ENCODE results near the gene CENPP.

CENPP gene

DNA sequence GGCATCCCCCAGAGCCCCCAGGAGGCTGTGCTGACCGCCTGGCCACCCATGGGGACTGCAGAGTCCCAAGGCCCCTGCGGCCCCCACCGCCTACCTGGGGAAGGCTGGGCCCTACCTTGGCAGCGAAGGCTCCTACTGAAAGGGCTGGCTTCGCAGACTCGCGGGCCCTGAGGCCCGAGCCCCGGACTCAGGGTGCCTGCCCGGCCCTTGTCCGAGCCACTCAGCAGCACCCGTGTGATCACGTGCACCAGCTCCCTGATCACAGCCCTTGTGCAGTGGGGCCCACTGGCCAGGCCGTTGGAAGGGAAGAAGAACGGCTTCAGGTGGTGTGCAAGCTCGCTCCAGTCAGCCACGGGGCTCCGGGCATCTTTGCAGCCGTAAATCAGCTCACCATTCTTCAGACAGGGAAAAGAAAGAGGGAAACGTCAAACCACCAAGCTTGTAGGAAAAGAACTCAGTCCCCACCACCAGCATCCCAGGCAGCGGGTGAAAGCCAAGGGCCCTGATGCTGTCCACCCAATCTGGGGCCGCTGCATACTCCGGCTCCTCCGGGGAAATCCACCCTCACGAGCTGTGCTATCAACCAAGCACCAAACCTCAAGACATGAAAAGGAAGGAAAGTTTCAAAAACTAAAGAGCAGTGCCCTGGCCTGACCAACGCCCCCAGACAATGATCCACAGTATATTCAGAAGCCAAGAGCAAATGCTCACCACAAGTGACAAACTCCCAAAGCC lies 312.3 kb downstream of the CENPP start:
- no peak for DNase-seq (ENCODE audit: low read depth in 2 of 2)

DNA sequence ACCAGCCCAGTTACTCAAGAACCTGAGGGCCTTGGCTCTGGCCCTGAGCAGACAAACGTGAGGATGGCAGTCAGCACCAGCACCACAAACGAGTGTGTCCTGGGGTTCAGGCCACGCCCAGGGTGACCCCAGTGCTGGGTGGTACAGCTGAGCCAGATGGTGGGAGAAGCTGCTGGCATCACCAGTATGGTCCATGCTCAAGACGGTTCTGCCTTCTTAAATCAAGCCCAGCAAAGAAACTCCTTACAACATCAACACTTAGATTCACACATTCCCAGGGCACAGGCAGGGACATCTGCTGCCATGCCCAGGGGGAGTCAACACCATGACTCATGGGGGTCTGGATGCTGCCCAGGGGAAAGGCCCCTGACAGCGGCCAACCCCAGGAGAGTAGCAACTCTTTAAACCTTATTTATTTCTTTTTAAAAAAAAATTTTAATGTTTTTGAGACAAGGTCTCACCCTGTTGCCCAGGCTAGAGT lies 312.9 kb downstream of the CENPP start:
- no peak for DNase-seq (ENCODE audit: low read depth in 2 of 2)

DNA sequence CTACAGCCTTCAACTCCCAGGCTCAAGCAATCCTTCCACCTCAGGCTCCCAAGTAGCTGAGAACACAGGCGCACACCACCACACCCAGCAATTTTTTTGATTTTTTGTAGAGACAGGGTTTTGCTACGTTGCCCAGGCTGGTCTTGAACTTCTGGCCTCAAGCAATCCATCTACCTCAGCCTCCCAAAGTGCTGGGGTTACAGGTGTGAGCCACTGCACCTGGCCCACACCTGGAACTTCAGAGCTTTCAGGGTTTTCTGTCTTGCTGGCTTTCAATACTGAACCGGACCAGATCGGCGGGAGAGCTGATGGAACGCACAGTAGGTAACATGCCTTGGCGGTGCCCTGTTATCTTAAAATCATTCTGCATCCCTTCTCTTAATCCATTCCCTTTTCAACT lies 313.4 kb downstream of the CENPP start:
- DNase-seq (ENCODE audit: low read depth in 2 of 2) = no peak

DNA sequence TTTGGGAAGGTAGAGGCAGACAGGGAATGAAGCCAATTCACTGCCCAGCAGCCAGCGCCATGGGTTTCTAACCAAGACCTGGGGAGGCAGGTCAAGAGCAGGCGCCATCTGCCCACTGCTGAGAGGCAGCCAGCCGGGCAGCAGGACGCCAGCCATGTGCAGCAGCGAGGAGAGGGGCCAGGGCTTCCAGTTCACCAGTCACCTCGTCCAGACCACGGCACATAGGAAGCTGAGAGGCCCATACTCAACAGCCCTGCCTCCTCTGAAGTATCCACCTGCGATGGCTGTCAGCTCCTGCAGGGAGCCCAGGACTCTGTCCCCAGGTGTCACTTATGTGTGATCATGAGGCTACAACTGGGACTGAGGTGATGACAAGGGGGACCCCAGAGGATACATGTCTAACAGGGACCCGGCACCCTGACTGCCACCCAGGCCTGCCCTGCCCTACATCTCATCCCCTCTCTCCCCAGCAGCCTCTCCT lies 314.1 kb downstream of the CENPP start:
- no peak for DNase-seq (ENCODE audit: low read depth in 2 of 2)

DNA sequence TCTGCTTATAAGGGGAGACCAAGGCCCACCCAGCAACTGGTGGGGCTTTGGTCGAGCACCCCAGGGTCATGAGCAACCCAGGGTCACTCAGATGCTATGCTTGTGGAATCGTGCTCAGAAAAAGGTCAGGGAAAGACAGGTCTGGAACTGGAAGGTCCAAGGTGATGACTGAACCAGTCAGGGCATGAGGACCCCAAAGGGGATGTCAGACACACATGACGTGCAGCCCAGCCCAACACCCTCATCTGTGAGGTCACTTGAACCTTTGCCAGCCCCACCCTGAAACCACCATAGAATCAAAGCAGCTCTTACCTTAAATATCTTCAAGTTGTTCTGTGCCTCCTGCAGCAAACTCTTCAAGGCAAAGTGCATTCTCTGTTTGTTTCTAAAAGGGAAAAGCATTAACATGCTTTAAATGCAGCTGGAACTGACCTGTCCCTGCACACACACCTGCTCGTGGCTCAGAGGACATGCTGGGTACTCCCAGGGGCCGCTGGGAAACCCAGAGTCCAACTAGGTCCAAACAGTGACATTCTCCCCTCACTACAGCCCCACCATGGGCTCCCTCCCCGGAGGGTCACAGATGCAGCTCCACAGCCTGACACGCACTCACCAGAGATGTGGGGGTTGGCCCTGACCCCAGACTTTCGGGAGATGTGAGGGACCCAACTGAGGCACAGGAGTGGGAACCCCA lies 314.8 kb downstream of the CENPP start:
- no peak for DNase-seq (ENCODE audit: low read depth in 2 of 2)

DNA sequence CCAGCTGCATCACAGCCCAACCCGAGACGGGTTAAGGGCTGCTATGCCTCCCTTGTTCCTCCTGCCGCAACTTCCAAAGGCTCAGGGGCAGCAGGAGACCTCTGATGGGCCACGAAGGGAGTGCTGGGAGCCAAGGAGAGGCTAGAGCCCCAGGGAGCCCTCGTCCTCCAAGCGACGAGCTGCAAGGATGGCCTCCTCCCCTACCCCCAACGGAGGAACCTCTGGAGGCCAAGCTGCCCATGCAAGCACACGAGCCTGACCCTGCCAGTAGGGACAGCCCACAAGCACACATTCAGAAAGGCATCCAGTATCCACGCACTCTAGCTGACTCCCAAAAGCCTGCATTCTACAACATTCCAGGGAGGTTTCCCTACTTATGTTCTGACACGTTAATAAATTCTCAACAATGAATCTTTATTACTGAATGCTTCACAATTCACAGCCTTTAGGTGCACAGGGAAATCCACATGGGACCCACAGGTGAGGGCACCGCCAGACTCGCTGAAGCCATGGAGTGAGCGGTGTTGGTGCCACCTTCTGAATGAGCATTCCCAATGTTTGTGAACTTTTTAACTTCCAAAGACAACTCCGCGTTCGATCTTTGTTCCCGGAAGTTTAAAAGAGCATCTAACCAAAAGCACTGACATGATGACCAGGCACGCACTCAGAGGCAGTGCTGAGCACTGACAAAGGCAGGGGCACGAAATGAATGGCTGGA lies 315.5 kb downstream of the CENPP start:
- DNase-seq (ENCODE audit: low read depth in 2 of 2) = no peak

DNA sequence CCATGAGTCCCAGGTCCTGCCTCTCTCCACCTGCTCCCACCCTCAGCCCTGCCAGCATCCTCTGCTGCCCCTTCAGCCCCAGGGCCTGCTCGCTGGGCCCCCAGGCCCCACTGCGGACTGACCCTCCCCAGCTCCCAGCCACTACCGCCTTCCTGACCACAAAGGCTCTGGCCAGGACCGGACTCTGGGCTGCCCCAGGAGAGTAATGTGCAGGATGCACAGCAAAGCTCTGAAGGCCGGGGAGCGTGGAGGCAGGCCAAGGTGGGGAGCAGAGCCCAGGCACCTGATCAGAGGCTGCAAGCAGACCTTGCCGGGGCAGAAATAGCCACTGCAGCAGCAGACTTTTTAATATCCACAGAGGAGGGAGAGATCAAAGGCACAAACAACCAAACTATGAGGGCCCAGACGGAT lies 316.3 kb downstream of the CENPP start:
- DNase-seq (ENCODE audit: low read depth in 2 of 2) = no peak

DNA sequence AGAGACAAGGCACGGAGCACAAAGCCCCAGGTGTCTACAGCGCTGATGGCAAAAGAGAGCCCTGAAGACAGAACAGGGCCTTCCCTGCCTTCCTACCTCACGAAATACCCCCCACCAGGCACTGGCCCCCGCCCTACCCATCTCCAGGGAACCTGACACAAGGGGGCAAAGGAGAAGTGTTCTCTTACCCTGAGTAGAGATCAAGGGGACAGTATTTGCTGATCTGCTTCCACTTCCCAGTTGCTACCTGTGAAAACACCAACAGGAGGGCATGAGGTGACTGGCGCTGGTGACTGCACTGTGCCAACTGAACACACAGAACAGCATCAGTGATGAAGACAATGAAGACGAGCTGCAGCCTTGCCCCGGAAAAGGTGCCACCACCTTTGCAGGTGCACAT lies 316.8 kb downstream of the CENPP start:
- DNase-seq (ENCODE audit: low read depth in 2 of 2) = no peak

DNA sequence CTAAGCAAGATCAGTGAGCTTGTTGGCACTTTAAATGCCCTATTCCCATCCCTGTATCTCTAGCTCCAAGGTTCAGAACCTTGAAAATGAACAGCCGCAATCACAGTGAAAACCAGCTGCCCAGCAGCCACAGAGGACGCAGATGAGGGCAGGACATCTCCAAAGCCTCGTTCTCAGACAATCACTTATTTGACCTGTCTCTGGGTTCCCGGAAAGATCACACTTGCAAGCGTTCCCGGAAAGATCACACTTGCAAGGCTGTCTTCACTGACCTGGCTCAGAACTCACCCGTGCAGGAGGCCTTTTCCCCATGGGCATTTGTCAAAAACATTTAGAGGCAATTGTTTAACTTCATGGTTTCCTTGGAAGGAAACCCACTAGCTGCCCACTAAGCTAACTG lies 318.5 kb downstream of the CENPP start:
- DNase-seq (ENCODE audit: low read depth in 2 of 2) = no peak

DNA sequence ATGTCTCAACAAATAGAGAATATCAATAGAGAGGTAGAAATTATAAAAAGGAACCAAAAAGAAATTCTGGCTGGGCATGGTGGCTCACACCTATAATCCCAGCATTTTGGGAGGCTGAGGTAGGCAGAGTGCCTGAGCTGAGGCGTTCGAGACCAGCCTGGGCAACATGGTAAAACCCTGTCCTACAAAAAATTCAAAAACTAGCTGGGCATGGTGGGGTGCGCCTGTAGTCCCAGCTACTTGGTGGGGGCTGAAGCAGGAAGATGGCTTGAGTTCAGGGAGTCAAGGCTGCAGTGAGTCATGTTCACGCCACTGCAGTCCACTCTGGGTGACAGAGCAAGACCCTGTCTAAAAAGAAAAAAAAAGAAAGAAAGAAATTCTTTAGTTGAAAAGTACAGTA lies 319.3 kb downstream of the CENPP start:
- no peak for DNase-seq (ENCODE audit: low read depth in 2 of 2)

DNA sequence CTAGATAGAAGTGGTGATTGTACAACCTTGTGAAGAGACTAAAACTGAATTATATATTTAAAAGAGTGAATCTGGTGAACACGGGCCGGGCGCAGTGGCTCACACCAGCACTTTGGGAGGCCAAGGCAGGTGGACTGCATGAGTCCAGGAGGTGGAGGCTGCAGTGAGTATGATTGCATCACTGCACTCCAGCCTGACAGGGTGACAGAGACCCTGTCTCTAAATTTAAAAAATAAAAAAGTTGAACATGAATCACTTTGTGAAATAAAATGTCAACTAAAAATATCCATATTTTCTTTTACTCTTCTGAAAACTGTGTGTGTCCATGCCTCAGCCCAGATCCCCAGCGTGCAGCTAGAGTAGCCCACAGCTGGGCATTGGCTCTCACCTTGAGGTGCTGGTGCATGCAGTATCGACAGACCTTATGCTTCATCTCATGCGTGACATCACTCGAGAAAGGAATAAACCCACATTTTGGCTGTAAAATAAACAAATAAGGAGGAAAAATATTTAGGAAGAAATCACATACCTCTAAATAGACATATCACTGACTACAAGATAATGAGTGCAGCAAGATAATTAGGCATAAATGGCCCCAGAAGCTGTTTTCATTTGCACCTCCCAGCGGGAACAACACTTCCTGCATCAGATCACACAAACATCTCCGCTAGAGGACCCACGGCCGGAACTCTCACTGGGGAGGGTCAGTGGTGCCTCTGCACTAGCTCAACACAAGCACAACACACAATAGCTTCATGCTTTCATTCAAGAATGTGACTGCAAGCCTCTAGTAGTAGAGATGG lies 322.1 kb downstream of the CENPP start:
- no peak for DNase-seq (ENCODE audit: low read depth in 2 of 2)

DNA sequence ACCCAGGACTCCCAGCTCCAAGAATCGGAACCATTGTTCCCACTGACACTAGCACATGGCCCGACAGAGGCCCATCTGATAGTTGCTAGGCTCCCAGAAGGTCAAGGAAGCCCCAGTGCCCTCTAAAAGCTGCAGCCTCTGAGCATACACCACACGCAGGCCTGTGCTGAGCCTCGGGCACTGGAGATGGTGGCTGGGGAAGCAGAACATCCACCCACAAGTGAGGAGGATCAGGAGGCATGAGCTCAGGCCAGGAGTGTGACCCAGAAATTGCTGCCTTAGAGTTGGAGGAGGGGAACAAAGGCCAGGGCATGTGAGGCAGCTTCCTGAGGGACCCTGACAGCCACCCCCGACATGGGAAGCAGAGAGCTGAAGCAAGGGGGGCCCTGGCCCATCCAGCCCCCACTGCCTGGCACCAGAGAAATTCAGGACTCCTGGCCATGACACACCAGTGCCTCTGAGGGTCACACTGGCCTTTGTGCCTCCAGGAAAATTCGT lies 322.8 kb downstream of the CENPP start:
- DNase-seq (ENCODE audit: low read depth in 2 of 2) = no peak

DNA sequence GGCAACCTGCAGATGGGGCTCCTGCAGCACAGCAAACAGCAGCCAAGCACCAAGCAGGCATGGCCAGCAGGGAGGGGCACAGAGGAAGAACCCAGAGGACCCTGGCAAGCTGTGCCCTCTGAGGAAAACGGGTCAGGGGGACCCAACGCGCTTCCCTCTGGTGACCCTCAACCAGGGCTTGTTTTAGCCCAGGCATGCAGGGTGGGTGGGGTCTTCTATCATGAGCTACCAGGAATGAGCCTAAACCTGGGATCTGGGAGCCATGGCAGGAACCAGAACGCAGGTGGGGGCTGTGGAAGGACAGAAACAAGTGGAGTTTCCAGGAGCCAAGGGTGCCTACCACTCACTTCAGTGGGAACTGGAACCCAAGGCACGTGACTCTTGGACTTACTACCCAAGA lies 323.3 kb downstream of the CENPP start:
- no peak for DNase-seq (ENCODE audit: low read depth in 2 of 2)

DNA sequence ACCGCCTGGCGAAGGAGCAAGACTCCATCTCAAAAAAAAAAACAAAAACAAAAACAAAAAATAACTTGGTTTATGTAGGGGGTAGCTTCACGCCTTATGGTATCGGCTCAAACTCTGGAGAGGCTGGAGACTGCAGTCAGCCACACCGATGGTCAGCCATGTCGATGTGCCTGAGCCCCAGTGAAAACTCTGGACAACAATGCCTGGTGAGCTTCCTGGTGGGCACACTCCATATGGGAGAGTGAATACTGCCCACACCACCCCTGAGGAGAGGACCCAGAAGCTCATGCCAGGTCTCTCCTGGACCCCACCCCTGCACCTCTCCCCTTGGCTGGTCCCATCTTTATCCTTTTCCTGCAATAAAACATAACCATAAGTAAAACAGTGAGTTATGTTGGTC lies 324.5 kb downstream of the CENPP start:
- no peak for DNase-seq (ENCODE audit: low read depth in 2 of 2)

DNA sequence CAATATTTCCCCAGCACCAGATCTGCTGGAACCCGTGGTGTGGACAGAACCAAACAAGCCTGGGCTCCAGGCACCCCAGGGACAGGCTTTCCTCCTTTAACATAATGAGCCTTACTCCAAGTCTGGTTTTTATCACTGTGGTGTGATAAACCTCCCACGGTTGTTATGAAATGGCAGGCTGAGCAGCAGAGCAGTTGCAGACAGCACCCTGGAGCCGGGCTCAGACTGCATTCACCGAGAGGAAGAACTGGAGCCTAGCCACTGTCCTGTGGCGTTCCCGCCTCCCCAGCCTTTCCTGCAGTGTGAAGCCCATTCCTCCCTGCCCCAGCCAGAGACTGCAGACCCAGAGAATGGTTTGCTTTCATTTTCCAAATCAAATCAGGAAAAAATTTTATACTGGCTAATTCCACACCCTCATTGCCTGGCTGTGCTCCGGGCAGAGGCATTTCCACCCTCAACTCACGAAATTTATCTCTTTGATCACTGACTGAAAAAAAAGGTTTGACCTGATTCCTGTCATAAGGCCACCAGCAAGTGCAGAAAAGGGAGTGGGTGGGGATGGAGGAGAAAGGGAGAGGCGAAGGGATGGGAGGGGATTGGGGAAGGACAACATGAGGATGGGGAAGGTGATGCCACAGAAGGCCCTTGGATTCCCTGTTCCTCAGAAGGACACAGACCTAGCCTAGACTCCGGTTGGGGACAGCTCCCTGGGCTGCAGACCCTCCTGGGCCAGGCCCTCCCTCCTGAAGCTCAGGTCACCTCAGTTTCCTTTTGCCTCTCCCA lies 325.3 kb downstream of the CENPP start:
- no peak for DNase-seq (ENCODE audit: low read depth in 2 of 2)

DNA sequence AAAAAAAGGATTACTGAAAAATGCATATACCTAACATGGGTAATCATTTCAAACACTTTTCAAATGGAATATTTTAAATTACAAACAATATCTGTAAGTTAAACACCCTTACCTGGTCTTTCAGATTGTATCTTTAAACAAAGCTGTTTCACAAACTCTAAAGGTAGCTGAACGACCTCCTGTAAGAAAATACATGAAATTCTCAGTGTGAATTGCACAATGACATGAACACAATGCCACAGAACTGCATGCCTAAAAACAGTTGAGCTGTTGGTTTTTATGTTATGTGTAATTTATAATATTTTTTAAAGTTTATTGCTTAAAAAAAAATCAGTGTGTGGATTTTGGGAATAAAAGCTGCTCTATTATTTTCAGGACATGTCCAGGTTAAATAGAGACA lies 326.7 kb downstream of the CENPP start:
- DNase-seq (ENCODE audit: low read depth in 2 of 2) = no peak

DNA sequence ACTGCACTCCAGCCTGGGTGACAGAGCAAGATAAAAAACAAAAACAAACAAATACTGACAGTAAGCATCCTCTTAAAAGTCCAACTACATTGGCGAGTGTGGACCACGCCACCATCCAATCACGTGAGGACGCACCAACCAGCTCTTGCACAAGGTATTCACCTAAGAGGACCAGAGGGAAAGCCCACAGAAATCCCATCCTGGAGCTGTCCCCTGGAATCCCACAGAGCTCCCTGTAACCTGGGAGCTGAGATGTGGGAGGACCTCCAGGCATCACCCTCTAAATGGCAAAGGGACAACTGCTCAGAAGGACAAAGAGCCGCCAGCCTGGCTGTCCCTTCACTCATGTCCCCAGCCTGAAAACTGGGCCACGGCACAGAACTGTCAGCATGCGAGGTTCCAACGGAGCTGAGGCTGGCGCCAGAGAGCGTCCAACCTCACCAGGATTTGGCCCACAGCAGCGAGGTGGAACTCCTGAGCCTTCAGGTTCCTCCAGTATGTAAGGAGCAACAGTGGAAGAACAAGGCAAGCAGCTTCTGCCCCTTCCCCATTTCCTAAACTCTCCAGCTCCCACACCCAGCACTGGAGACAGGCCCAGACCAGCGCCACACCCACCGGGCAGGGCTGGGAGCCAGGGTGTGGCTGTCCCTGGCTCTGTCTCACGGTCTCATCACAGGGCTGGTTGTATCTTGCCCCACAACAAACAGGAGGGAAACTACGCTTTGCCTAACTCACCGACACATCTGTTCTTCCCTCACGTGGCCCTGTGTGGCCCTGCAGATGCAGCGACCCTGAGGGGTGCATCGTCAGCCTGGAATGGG lies 328.9 kb downstream of the CENPP start:
- DNase-seq (ENCODE audit: low read depth in 2 of 2) = no peak

DNA sequence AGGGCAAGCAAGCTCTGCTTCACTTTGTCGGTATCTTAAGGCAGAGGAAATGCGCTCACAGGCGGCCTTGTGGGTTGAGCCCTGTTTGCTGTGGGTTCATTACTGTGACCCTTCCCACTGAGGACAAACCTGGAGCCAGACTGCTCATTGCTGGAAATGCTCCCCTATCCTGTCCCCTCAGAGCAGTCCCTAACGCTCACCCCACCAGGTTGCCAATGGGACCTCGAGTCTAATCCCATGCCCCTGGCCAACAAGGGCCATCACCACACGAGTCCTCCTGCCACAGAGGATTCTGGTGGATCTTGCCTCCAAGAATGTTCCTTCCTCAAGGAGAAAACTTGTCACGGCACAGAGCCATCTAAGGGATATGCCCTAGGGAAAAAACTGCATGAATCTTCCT lies 329.6 kb downstream of the CENPP start:
- DNase-seq (ENCODE audit: low read depth in 2 of 2) = no peak

DNA sequence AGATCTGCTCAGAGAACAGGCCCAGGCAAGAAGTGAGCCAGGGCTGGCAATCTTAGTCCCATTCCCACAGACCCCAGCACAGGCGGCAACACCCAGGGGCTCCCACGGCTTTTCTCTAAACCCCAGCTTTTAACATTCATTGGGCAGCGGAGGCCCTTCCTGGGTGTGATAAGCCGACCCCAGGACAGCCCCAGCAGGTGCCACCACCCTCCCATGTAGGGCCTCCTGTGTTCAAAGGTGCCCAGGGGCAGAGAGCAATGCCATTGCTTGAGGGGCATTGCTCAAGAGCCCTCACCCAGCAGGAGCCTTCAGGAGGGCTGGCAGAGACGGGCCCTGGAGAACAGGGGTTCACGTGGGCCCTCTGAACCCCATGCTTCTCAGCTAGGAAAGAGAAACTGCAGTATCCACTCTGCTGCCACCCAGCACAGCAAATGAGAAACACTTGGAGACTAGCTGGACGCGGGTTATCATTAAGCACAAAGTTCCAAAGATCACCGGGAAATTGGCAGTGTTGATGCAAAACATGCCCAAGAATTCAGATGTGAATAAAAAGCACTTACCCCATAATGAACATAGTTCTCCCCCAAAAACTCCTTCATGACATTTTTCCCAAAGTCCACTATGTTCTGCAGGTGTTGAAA lies 330.3 kb downstream of the CENPP start:
- DNase-seq (ENCODE audit: low read depth in 2 of 2) = no peak

DNA sequence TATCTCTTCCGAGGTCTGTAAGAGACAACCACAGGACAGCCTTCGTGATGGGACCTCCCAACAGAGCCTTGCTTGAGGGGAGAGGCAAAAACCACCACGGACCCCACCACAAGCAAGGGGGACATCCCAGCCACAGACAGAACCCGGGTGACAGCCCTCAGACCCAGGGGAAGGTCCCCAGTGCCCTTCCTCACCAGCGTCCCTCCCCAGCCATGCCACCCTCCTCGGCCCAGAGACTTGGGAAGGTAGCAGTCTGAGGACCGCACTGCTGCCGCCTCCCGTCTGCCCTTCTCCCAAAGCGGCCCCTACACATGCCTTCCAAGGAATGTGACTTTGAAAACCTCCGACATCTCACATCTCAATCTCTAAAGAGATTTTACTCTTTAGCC lies 330.8 kb downstream of the CENPP start:
- DNase-seq (ENCODE audit: low read depth in 2 of 2) = no peak
